PC-3 (cell line): ENCODE data around the gene ERN2.

Experiments used
- CTCF ChIP-seq: fragments of 300-600 bp; sonication (generic); conservative IDR thresholded peaks from 2 replicates; pipeline ENCODE4 v1.5.1; 2017; ENCODE audit warnings: antibody characterized with exemption, low read depth, mild to moderate bottlenecking, low read length
- EZH2 ChIP-seq: fragments of 300-600 bp; sonication (generic); IDR thresholded peaks from one replicate; pipeline ENCODE4 v1.6.1; 2017; ENCODE audit warnings: antibody characterized with exemption, mild to moderate bottlenecking, low read length; ENCODE audit not compliant: unreplicated experiment
- EZH2phosphoT487 ChIP-seq: fragments of 300-600 bp; sonication (generic); IDR thresholded peaks from 2 replicates; pipeline ENCODE4 v1.6.1; 2018; ENCODE audit warnings: mild to moderate bottlenecking, antibody characterized with exemption, low read length, borderline replicate concordance

- TF ChIP-seq CTCF (peak; percentile 42; the same call in 1 of the 2 replicates), EZH2 (no peak), EZH2phosphoT487 (no peak)
These were observed 34.4 kb downstream of the ERN2 start, which contains the start of gene PLK1 for GRCh38 chr16:23678430-23679273.
